GM03348 (cell line): ENCODE data around the gene MAP2K5.

Experiments used
- DNase-seq: peaks from one replicate; pipeline ENCODE4 v3.0.0; 2012; ENCODE audit warnings: low spot score

MAP2K5 gene

GRCh38 chr15:67784090-67784781, 241.7 kb downstream of the MAP2K5 start:
- DNase-seq = no peak

- no peak for DNase-seq
Measured at GRCh38 chr15:67784856-67785430, 242.4 kb downstream of the MAP2K5 start.

DNA sequence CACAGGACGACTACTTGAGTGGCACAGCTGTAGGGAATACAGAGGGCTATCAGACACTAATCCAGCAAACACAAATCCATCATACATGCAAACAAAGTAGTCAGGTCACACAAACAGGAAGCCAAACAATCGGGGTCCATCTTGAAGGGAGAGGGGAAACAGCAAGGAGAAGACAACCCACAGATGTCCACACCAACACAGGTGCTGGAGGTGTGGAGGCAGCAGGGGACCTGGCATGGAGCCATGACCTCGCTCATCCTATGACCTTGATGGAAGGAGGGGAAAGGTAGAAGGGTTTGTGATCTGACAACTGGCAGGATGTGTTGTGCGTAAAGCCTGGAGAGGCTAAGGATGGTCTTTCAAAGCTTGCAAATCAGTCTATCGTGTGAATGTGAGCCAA, 242.9 kb downstream of the MAP2K5 start:
- DNase-seq = no peak

- DNase-seq = no peak
Measured at GRCh38 chr15:67786646-67787045, 244.1 kb downstream of the MAP2K5 start.

DNA sequence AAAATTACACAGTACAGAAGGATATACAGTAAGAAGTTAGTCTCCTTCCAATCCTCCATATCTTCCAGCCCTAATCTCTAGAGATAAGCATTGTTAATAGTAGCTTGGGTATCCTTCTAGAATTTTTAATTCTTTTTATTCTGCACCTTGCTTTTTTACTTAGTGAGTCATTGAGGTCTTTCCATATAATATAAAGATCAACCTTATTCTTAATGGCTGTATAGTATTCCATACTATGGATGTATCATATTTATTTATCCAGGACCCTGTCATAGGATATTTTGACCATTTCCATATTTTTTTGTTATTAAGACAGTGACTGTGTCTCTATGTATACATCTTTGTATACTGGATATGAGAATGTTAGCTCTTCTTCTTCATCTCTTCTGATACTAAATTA, 246.5 kb downstream of the MAP2K5 start:
- DNase-seq = no peak

GRCh38 chr15:67790610-67791319, 248.3 kb downstream of the MAP2K5 start:
- no peak for DNase-seq

DNA sequence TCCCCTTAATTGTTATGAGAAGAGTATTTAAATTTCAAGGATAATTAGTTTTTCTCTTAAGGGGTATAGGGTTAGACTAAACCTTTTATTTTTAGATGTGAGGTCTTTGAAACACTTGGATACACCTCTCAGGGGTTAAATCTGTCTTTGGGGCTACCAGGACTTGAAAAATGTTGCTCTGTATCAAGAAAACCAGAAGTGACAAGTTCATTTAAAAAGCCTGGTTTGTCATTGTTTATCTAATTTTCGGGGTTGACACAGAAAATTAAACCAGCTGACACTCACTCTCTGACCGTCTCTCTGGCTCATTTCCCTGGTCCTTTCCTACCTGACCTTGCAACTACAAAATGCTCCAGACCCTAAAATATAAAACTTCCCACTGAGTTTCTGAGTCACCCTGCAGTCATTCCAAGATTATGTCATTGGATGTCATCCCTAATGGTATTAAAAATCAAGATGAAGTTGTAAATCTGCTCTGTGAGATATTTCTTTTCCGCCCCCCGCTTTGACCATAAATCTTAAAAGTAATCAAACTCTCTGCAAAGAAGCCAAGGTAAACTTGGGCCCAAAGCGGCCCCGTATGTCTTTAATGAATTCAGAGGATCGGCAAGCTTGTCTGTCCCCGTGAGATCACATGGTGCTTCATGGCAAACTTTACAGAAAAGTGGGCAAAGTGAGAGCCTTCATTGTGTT, 249.9 kb downstream of the MAP2K5 start:
- DNase-seq = no peak

GRCh38 chr15:67794832-67795574, 252.5 kb downstream of the MAP2K5 start:
- DNase-seq = no peak

DNA sequence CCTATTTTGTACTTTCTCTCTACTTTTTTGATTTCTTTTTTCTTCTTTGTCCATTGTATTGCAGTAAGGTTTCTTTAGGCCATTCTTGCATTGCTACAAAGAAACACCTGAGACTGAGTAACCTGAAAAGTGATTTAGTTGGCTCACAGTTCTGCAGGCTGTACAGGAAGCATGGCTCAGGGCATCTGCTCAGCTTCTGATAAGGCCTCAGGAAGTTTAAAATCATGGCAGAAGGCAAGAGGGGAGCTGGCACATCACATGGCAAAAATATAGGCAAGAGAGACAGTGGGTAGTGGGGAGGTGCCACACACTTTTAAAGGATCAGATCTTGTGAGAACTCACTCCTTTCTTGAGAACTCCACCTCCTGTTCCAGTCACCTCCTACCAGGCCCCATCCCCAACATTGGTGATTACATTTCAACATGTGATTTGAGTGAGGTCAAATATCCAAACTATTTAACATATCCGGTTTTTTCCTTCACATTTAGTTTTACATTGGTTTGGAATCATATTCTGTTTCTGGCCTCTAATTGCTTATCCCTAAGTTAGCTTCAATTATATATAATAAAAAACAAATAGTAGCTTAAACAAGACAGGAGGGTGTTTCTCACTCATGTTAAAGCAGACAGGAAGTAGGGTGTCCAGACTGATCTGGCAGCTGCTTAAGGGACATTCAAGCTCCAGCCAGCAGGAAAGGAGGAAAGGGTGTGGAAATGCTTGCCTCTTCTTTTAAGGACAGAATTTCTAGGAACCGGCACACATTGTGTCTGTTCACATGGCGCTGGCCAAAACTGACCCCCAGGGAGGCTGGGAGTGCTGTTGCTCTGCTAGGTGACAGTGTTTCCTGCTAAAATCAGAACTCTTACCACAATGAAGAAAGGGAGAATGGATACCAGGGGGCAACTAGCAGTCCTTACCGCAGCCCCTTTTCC, 254.0 kb downstream of the MAP2K5 start:
- no peak for DNase-seq

DNA sequence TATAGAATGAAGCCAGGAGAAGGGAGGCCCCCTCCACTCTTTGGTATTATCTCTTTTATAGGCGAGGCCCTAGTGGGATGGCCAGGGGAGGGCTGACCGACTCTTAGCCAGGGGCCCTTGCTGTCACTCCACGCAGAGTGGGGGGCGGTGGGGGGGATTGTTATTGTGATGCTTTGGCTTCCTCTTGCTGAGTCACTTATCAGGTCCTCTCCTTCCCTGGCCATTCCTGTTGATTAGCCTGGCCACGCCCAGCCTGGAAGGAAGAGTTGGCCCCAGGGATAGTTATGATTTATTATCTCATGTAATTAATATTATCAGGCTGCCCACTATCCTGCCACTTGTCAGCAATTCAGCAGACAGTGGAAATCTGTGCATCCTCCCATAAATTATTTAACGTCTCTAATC, 257.3 kb downstream of the MAP2K5 start:
- DNase-seq = no peak

- DNase-seq = no peak
Measured at GRCh38 chr15:67801142-67801541, 258.6 kb downstream of the MAP2K5 start.

DNA sequence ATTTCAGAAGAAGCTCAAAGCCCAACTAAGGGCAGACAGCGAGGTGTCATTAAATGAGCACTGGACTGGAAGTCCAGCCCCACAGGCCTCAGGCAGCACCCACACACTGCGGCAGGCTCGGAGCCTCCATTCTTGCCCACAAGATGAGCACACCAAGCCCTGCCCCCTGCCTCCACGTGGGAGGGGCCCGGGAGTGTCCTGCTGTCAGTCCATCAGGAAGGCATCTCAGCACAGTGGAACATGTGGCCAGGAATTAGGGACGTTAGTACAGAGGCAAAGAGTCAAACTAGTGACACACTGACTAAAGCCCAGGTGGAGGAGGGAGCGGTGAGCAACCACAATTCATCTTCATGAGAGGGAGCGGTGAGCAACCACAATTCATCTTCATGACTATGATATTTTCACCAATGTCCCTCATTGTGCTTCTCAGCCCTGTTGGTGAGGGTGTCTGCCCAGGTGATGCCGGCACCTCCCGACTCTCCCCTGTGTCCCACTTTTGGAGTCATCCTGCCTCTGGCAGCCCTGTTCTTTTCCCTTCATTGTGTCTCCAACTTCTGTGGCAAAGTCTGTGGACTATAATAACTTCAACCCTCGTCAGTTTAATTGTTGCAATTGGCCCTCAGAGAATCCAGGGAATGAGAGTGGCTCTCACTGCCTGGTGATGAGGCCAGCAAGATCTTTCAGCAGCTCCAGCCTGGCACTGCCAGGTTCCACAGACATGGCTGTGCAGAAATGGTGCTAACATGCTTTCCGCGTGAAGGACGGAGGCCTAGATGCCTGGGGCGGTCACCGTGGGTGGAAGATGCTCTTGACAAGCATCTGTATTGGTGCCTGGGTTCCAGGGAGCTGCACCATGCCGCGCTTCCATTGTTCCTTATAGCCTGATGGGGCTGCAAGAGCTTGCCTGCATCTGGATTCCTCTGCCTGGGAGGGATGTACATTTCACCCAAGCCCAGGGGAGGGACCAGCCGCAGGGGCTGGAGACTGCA, 259.7 kb downstream of the MAP2K5 start:
- DNase-seq = no peak

DNA sequence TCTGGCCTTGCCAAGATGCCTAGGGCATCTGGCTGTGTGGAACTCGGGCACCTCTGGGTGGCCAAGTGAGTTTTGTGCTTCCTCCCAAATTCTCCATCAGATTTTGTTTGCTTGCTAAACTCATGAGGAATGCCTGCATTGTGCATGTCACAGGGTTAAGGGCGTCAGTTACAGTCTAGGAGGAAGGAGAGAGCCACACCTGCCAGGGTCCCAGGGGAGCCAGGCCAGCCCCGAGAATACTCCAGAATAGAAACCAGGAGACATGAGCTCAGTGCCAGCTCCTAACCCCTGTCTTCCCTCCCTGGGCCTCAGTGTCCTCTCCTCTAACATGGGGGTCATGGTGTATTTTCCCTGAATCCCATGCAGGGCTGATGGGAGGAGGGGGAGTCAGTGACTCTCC, 260.8 kb downstream of the MAP2K5 start:
- no peak for DNase-seq

DNA sequence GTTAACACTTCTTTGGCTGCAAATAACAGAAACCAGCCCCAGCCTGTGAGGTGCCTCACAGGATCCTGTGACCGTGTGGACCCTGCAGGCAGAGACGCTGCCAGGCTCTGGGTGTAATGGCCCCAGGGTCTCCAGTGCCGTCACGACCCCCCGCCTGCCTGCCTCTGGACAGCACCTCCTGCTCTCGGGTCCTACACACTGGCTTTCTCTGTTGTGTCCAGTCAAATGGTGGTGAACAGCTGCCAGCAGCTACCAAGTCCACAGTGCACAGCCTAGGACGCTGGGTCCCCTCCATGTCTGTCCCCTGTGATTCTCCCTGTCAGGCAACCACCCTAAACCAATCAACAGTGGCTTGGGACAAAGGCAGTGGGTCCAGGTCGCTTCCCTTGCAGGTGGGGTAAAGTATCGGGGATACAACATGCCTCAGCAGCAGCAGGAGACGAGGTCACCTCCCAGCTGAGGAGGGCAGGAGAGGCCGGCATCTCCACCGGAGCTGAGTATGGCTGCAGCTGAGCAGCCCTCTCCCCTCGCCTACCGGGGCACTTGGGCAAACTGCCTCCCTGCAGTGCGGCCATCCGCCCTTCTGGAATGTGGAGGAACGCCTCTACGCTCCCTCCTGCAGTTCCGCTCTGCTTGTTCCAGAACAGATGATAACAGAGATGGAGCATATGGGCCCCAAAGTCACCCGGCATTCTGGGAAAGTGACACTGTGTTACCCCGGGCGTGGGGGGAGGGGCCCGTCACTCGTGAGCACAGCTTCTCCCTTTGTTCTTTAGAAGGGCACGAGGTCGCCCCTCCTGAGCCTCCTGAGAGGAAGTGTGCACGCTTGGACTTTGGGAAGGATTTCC, 261.7 kb downstream of the MAP2K5 start:
- no peak for DNase-seq

DNA sequence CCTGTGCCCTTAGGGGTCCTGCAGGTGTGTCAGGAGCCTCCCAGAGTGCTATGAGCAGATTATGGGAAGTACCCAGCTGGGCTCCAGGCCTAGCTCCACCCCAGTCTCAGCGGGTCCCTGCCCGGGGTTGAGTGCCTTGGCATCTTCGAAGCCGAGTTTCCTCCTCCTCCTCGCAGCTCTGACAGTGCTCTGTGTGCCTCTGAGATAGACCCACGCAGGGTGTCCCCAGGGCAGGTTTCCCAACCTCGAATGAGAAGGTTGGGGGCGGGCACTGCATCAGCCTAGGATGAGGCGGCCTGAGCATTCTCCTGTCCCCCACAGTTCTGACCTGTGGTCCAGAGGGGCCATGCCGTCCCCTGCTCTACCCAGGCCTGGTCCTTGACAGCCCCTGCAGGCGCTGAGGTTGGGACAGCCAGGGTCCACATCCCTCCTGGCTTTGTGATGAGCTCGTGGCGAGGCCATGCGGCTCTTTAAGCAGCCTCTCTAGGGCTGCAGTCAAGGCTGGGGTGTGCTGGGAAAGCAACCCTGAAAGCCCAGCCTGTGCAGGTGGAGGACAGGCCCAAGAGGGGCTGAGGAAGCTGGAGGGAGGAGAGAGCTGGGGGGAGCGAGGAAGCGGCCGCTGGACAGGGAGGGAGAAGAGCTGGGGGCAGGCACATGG, 262.6 kb downstream of the MAP2K5 start:
- DNase-seq = no peak

GRCh38 chr15:67805666-67806516, 263.4 kb downstream of the MAP2K5 start:
- no peak for DNase-seq

DNA sequence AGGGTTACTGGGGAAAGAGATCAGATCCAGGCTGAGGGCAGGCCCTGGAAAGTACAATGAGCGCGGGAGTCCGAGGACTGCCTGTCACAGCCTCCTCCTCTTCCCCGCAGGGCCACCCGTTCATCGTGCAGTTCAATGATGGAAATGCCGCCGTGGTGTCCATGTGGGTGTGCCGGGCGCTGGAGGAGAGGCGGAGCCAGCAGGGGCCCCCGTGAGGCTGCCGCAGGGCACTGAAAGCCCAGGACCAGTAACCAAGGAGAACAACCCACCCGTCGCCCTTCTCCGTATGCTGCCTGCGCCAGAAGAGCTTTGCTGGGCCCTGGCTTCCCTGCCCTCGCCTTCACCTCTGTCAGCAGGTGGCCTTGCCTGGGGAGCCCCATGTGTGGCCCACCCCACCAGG, 264.0 kb downstream of the MAP2K5 start:
- DNase-seq = no peak
